ENCODE measurements around the gene ACOT12. TPM values are rescaled to one million over a fixed set of nuclear protein-coding genes. Genes with fewer than 3 reads are reported as not detected.

Gene ACOT12
- polyA plus RNA-seq, 3 donors: not detected

GRCh38 chr5:81359108-81359507, 34.8 kb downstream of the ACOT12 start:
- Mint-ChIP-seq H3K36me3 (no peaks in the 10 kb centered on the region), H3K4me3 (no peak overlapping the region), H3K27ac (no peak overlapping the region), H3K27me3 (ENCODE audit: low read depth in 3 of 3) (peaks cover 1 to 3% (median 2%) of the 10 kb centered on the region in 3 donors), H3K4me1 (peaks cover 15% of the 10 kb centered on the region), H3K9me3 (peaks cover 0 to 2% (median 0%) of the 10 kb centered on the region in 7 donors)
- WGBS (ENCODE audit: insufficient coverage): 83% methylated on average over 1 of the region's 5 CpGs
- no peak for DNase-seq
- intact Hi-C loops (cut with micrococcal nuclease): no loop called here
- no peaks in the 10 kb centered on the region for H3K79me2 ChIP-seq (ENCODE audit: insufficient read depth, low read length)
- H3K27me3 ChIP-seq (ENCODE audit: control insufficient read depth in 2 of 2, insufficient read depth in 2 of 2, low read length in 2 of 2): no peaks in the 10 kb centered on the region
- TF ChIP-seq CTCF (IDR thresholded peaks at IDR 0.05): no peak
- no peak overlapping the region for H3K9ac ChIP-seq (ENCODE audit: insufficient read depth, low read length, poor library complexity, severe bottlenecking)
- H3K36me3 ChIP-seq (replicated peaks in 1 of 2; ENCODE audit: control insufficient read depth in 1 of 2, insufficient read depth in 2 of 2, low read length in 2 of 2): no peaks in the 10 kb centered on the region
- H3K4me1 ChIP-seq (ENCODE audit: control insufficient read depth in 1 of 2, insufficient read depth in 2 of 2, low read length in 2 of 2): peaks cover 9 to 13% of the 10 kb centered on the region in 2 donors
- no peak overlapping the region for H2AFZ ChIP-seq (ENCODE audit: insufficient read depth, low read depth, low read length, poor library complexity, severe bottlenecking)
- no peaks in the 10 kb centered on the region for H4K20me1 ChIP-seq (ENCODE audit: insufficient read depth, low read length)
- no peak overlapping the region for H3K4me3 ChIP-seq (replicated peaks in 1 of 3; ENCODE audit: low read depth in 2 of 3, low read length in 3 of 3)
- no peak overlapping the region for H3K27ac ChIP-seq (ENCODE audit: low read depth in 1 of 2, low read length in 2 of 2)
- H3K4me2 ChIP-seq (replicated peaks; ENCODE audit: extremely low read depth, low read length, poor library complexity, severe bottlenecking): no peak overlapping the region
- H3K9me3 ChIP-seq (replicated peaks in 1 of 2; ENCODE audit: control insufficient read depth in 1 of 2, insufficient read depth in 1 of 2, low read length in 2 of 2): no peaks in the 10 kb centered on the region

DNA sequence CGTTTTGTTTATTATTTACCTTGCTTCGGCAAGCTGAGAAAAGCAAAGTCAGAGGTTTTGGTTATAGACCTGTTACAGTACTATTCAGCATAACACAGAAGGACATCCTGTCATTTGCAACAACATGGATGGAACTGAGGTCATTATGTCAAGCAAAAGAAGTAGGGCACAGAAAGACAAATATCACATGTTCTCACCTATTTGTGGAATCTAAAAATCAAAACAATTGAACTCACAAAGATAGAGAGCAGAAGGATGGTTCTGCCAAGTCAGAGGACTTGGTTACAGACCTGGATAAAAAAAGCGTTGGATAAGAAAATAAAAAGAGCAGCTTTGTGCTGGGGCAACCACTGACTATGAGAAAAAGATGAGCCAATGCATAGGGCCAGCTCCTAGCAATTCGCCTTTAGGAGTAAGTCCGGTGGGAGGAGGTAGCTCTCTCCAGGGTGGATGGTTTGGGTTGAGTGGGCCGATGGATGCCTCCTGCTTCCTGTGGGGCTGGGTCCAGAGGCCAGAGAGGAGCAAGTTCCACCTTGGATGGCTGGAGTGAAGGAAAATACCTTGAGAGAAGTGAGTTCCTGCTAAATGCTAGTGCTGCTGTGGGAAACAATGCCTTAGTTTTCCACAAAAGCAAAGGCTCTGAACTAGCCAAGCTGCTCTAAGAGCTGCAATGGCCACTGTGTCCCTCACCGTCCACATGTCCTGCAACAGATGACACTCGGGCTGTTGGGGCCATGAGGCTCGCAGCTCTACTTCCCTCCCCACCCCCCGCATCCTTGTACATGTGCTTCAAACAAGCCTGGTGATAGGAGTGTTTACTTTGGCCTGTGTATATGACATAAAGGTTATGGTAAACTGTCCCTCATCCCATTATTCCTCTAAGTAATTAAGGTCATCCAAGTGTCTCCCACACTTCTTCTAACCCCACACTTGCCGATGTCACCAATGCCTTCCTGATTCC, 38.4 kb downstream of the ACOT12 start:
- Mint-ChIP-seq H3K9me3 (peaks cover 0 to 2% (median 0%) of the 10 kb centered on the region in 7 donors), H3K27ac (no peak overlapping the region), H3K4me1 (peaks cover 4% of the 10 kb centered on the region), H3K27me3 (ENCODE audit: low read depth in 3 of 3) (peaks cover 0 to 3% (median 1%) of the 10 kb centered on the region in 3 donors), H3K36me3 (no peaks in the 10 kb centered on the region), H3K4me3 (no peak overlapping the region)
- intact Hi-C loops (cut with micrococcal nuclease): no loop called here
- Histone ChIP-seq H2AFZ (ENCODE audit: insufficient read depth, low read depth, low read length, poor library complexity, severe bottlenecking) (no peak overlapping the region), H4K20me1 (ENCODE audit: insufficient read depth, low read length) (no peaks in the 10 kb centered on the region), H3K27ac (ENCODE audit: low read depth in 1 of 2, low read length in 2 of 2) (no peak overlapping the region), H3K36me3 (replicated peaks in 1 of 2; ENCODE audit: control insufficient read depth in 1 of 2, insufficient read depth in 2 of 2, low read length in 2 of 2) (no peaks in the 10 kb centered on the region), H3K4me3 (replicated peaks in 1 of 3; ENCODE audit: low read depth in 2 of 3, low read length in 3 of 3) (no peak overlapping the region), H3K4me1 (ENCODE audit: control insufficient read depth in 1 of 2, insufficient read depth in 2 of 2, low read length in 2 of 2) (no peaks in the 10 kb centered on the region), H3K27me3 (ENCODE audit: control insufficient read depth in 2 of 2, insufficient read depth in 2 of 2, low read length in 2 of 2) (no peaks in the 10 kb centered on the region), H3K9me3 (replicated peaks in 1 of 2; ENCODE audit: control insufficient read depth in 1 of 2, insufficient read depth in 1 of 2, low read length in 2 of 2) (no peaks in the 10 kb centered on the region), H3K79me2 (ENCODE audit: insufficient read depth, low read length) (no peaks in the 10 kb centered on the region), H3K4me2 (replicated peaks; ENCODE audit: extremely low read depth, low read length, poor library complexity, severe bottlenecking) (no peak overlapping the region), H3K9ac (ENCODE audit: insufficient read depth, low read length, poor library complexity, severe bottlenecking) (no peak overlapping the region)
- no peak for DNase-seq
- no peak for TF ChIP-seq CTCF (IDR thresholded peaks at IDR 0.05)
- WGBS (ENCODE audit: insufficient coverage): 100% methylated on average over 4 of the region's 11 CpGs
